K562 (cell line): Measurements from ENCODE around the gene MTFMT.

Source experiments
- PHB2 ChIP-seq: fragments of 450-650 bp; IDR thresholded peaks from 2 replicates; pipeline ENCODE4 v1.6.1; 2017; ENCODE audit warnings: low read depth
- TF ChIP-seq, protein P1 (sequence below), 3 experiments: IDR thresholded peaks in 2 of 3; conservative IDR thresholded peaks in 1 of 3; 2 replicates each; pipeline ENCODE4 v1.5.1; 2011 to 2012; ENCODE audit warnings: low read length in 3 of 3, mild to moderate bottlenecking in 3 of 3, control low read depth in 2 of 3, improper control_type of control experiment in 1 of 3, inconsistent platforms in 1 of 3, low read depth in 1 of 3, mixed read lengths in 1 of 3, moderate library complexity in 1 of 3; ENCODE audit not compliant: insufficient read depth in 2 of 3

DNA sequence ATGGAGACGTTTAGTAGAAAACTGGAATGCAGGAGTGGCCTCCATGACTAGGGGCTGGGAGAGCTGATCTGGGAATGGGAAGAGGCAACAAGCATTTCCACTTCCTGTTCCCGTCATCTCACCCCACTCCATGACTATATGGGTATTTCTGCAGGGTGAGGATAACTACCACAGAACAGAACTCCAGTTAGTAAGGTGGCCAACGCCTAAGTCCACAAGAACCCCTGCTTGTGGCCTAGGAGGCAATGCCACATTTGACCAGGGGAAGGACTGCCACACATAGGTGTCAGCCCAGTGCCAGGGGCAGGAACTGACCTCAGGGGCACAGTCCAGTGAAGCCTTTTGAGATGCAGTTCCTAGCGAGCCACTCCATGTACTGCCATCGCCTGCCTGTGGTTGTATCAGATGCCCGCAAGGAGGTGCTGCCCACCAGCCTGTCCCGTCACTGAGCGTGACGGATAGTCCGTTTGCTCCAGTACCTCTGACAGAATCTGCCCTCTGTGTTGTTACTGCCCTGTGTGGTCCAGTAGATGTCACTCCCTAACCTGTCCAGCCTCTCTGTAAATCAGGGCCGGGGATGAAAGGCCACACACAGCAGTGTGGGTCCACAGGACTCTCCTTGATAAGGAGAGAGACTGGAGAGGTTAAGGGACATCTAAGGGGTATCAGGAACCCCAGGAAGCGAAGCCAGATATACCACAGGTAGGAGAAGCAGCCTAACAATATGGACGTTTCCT, 3.5 kb upstream of the MTFMT start:
- no peak for TF ChIP-seq PHB2
- TF ChIP-seq, protein P1, sequence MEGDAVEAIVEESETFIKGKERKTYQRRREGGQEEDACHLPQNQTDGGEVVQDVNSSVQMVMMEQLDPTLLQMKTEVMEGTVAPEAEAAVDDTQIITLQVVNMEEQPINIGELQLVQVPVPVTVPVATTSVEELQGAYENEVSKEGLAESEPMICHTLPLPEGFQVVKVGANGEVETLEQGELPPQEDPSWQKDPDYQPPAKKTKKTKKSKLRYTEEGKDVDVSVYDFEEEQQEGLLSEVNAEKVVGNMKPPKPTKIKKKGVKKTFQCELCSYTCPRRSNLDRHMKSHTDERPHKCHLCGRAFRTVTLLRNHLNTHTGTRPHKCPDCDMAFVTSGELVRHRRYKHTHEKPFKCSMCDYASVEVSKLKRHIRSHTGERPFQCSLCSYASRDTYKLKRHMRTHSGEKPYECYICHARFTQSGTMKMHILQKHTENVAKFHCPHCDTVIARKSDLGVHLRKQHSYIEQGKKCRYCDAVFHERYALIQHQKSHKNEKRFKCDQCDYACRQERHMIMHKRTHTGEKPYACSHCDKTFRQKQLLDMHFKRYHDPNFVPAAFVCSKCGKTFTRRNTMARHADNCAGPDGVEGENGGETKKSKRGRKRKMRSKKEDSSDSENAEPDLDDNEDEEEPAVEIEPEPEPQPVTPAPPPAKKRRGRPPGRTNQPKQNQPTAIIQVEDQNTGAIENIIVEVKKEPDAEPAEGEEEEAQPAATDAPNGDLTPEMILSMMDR (IDR thresholded peaks at IDR 0.05 in 2 of 3, conservative IDR thresholded peaks at IDR 0.05 in 1 of 3; ENCODE audit: insufficient read depth in 2 of 3, low read depth in 1 of 3, low read length in 3 of 3) = peak; percentile 78 to 86 (median 80)
